AG10803 (cell line): Measurements from ENCODE around the gene KLK14.

Experiments used
- DNase-seq: peaks from one replicate; pipeline ENCODE4 v3.0.0; 2010; ENCODE audit warnings: low read depth
- H3K4me3 ChIP-seq: 2 replicates; pipeline ENCODE4 v1.5.1; 2011; ENCODE audit warnings: mild to moderate bottlenecking, low read length, control low read depth
- CTCF ChIP-seq: conservative IDR thresholded peaks from 2 replicates; pipeline ENCODE4 v1.5.1; 2011; ENCODE audit warnings: mild to moderate bottlenecking, low read length, control low read depth, inconsistent platforms

The KLK14 gene

GRCh38 chr19:51125421-51126075 is 42.9 kb upstream of the KLK14 start:
- TF ChIP-seq CTCF, result no peak
- no peak for DNase-seq
- no peak overlapping the region for H3K4me3 ChIP-seq

- no peak for TF ChIP-seq CTCF
- DNase-seq, result no peak
- no peak within 1 kb of the TSS for H3K4me3 ChIP-seq
Measured at GRCh38 chr19:51124729-51125128, 42.0 kb upstream of the KLK14 start, which contains the start of gene SIGLEC9. TSS of gene SIGLEC9 (plus strand) at chr19:51124906. CDS start at chr19:51124975, 69 bp downstream.

GRCh38 chr19:51124216-51124615 is 41.5 kb upstream of the KLK14 start:
- H3K4me3 ChIP-seq, result no peak overlapping the region
- no peak for TF ChIP-seq CTCF
- DNase-seq, result no peak

GRCh38 chr19:51123802-51124201 is 41.1 kb upstream of the KLK14 start:
- TF ChIP-seq CTCF, result no peak
- DNase-seq, result no peak
- H3K4me3 ChIP-seq, result no peak overlapping the region

GRCh38 chr19:51123381-51123800 is 40.7 kb upstream of the KLK14 start:
- H3K4me3 ChIP-seq, result no peak overlapping the region
- no peak for TF ChIP-seq CTCF
- DNase-seq, result no peak

- TF ChIP-seq CTCF, result no peak
- no peak for DNase-seq
- no peak overlapping the region for H3K4me3 ChIP-seq
Measured at GRCh38 chr19:51122112-51122981, 39.7 kb upstream of the KLK14 start.

GRCh38 chr19:51121257-51121656 is 38.6 kb upstream of the KLK14 start:
- no peak for TF ChIP-seq CTCF
- no peak for DNase-seq
- H3K4me3 ChIP-seq, result no peak overlapping the region
